ENCODE results near the gene AGTR1. TPM values are rescaled to one million over a fixed set of nuclear protein-coding genes. Genes with fewer than 3 reads are reported as not detected.

Gene AGTR1
- polyA plus RNA-seq, 1 donor (not counting 4 experiments of a cell fraction or from before 2014, with no cell fraction given), result not detected

GRCh38 chr3:148739720-148740119, 42.0 kb downstream of the AGTR1 start:
- H3K4me3 ChIP-seq (ENCODE audit: control insufficient read depth in 2 of 3, extremely low read depth in 1 of 3, insufficient read depth in 2 of 3, low read depth in 1 of 3, low read length in 3 of 3), result no peak overlapping the region
- no peak overlapping the region for H3K4me2 ChIP-seq (ENCODE audit: control insufficient read depth, extremely low read depth, insufficient read depth, low read depth, low read length)
- no peaks in the 10 kb centered on the region for H3K4me1 ChIP-seq (ENCODE audit: control insufficient read depth, extremely low read depth, insufficient read depth, low read length)
- dilution Hi-C loops (cut with MboI; ENCODE audit: extremely low pct_ligation_motif_present, low sequenced_read_pairs), result no loop called here
- FAIRE-seq, result no peak
- H2AFZ ChIP-seq (ENCODE audit: control insufficient read depth, low read length), result no peak overlapping the region
- DNase-seq (ENCODE audit: low read depth, low spot score), result no peak
- no peaks in the 10 kb centered on the region for H3K27me3 ChIP-seq (ENCODE audit: control insufficient read depth, extremely low read depth, insufficient read depth, low read length)
- no peaks in the 10 kb centered on the region for H3K9me1 ChIP-seq (ENCODE audit: control insufficient read depth, extremely low read depth, insufficient read depth, low read length)
- H3K9ac ChIP-seq (ENCODE audit: control insufficient read depth, extremely low read depth, insufficient read depth, low read length), result no peak overlapping the region
- TF ChIP-seq CTCF (optimal IDR thresholded peaks at IDR 0.05 in 1 of 3, IDR thresholded peaks at IDR 0.05 in 1 of 3, conservative IDR thresholded peaks at IDR 0.05 in 1 of 3; ENCODE audit: extremely low read depth in 1 of 3, insufficient read depth in 2 of 3, low read length in 3 of 3), result no peak
- no peak for TF ChIP-seq EZH2 (IDR thresholded peaks at IDR 0.05; ENCODE audit: low read length)
- no peak overlapping the region for H3K27ac ChIP-seq (ENCODE audit: control insufficient read depth, insufficient read depth, low read length)
- no peaks in the 10 kb centered on the region for H3K36me3 ChIP-seq (ENCODE audit: control insufficient read depth in 2 of 2, extremely low read depth in 1 of 2, insufficient read depth in 2 of 2, low read length in 2 of 2)
- no peaks in the 10 kb centered on the region for H3K9me3 ChIP-seq (ENCODE audit: control insufficient read depth, low read depth, low read length)
- no peaks in the 10 kb centered on the region for H3K79me2 ChIP-seq (ENCODE audit: control insufficient read depth, insufficient read depth, low read length)
- no peaks in the 10 kb centered on the region for H4K20me1 ChIP-seq (ENCODE audit: control insufficient read depth, extremely low read depth, insufficient read depth, low read length)

GRCh38 chr3:148740291-148740690, 42.6 kb downstream of the AGTR1 start:
- H3K27ac ChIP-seq (ENCODE audit: control insufficient read depth, insufficient read depth, low read length), result no peak overlapping the region
- H3K9me1 ChIP-seq (ENCODE audit: control insufficient read depth, extremely low read depth, insufficient read depth, low read length), result no peaks in the 10 kb centered on the region
- no peak for DNase-seq (ENCODE audit: low read depth, low spot score)
- no peak overlapping the region for H3K4me3 ChIP-seq (ENCODE audit: control insufficient read depth in 2 of 3, extremely low read depth in 1 of 3, insufficient read depth in 2 of 3, low read depth in 1 of 3, low read length in 3 of 3)
- dilution Hi-C loops (cut with MboI; ENCODE audit: extremely low pct_ligation_motif_present, low sequenced_read_pairs), result no loop called here
- H2AFZ ChIP-seq (ENCODE audit: control insufficient read depth, low read length), result no peak overlapping the region
- no peak overlapping the region for H3K4me2 ChIP-seq (ENCODE audit: control insufficient read depth, extremely low read depth, insufficient read depth, low read depth, low read length)
- H3K9me3 ChIP-seq (ENCODE audit: control insufficient read depth, low read depth, low read length), result no peaks in the 10 kb centered on the region
- H3K9ac ChIP-seq (ENCODE audit: control insufficient read depth, extremely low read depth, insufficient read depth, low read length), result no peak overlapping the region
- H3K4me1 ChIP-seq (ENCODE audit: control insufficient read depth, extremely low read depth, insufficient read depth, low read length), result no peaks in the 10 kb centered on the region
- H4K20me1 ChIP-seq (ENCODE audit: control insufficient read depth, extremely low read depth, insufficient read depth, low read length), result no peaks in the 10 kb centered on the region
- no peaks in the 10 kb centered on the region for H3K79me2 ChIP-seq (ENCODE audit: control insufficient read depth, insufficient read depth, low read length)
- FAIRE-seq, result no peak
- no peaks in the 10 kb centered on the region for H3K36me3 ChIP-seq (ENCODE audit: control insufficient read depth in 2 of 2, extremely low read depth in 1 of 2, insufficient read depth in 2 of 2, low read length in 2 of 2)
- H3K27me3 ChIP-seq (ENCODE audit: control insufficient read depth, extremely low read depth, insufficient read depth, low read length), result no peaks in the 10 kb centered on the region
- TF ChIP-seq EZH2 (IDR thresholded peaks at IDR 0.05; ENCODE audit: low read length), result no peak
- TF ChIP-seq CTCF (optimal IDR thresholded peaks at IDR 0.05 in 1 of 3, IDR thresholded peaks at IDR 0.05 in 1 of 3, conservative IDR thresholded peaks at IDR 0.05 in 1 of 3; ENCODE audit: extremely low read depth in 1 of 3, insufficient read depth in 2 of 3, low read length in 3 of 3), result no peak
